Mucosa of descending colon (tissue), 3 donors: ENCODE data around the gene INHBB. TPM values are rescaled to one million over a fixed set of nuclear protein-coding genes. Genes with fewer than 3 reads are reported as not detected.

Experiments used
- ATAC-seq: fragments of 200-7000 bp; cut with Tn5 transposase; one replicate; pipeline ENCODE4 v1.9.1; 2020; ENCODE audit warnings: mild to moderate bottlenecking, moderate library complexity
- DNase-seq, 3 donors: peaks; one replicate each; pipeline ENCODE4 v3.0.0-alpha.2; 2020
- H3K36me3 ChIP-seq: fragments of 200-600 bp; one replicate; pipeline ENCODE4 v1.8.0; 2021; ENCODE audit warnings: low read depth, mild to moderate bottlenecking
- H3K4me1 ChIP-seq: fragments of 200-600 bp; one replicate; pipeline ENCODE4 v1.8.0; 2021; ENCODE audit warnings: low read depth, mild to moderate bottlenecking
- H3K4me3 ChIP-seq: fragments of 200-600 bp; one replicate; pipeline ENCODE4 v1.8.0; 2021; ENCODE audit warnings: mild to moderate bottlenecking
- H3K9me3 ChIP-seq: fragments of 200-600 bp; one replicate; pipeline ENCODE4 v1.8.0; 2021; ENCODE audit warnings: mild to moderate bottlenecking
- CTCF ChIP-seq: fragments of 200-600 bp; IDR thresholded peaks from one replicate; pipeline ENCODE4 v1.8.0; 2022; ENCODE audit warnings: antibody characterized with exemption, mild to moderate bottlenecking
- intact Hi-C, 2 donors: fragments of 100-400 bp; cut with DNase I in 1 of 2; cut with micrococcal nuclease in 1 of 2; formaldehyde crosslinking; loops; one replicate each; pipeline versions ENCODE4 v1.11.0 to v1.11.1; 2022; cut with DNase I, micrococcal nuclease
- total RNA-seq, 3 donors: library from RNA; stranded (reverse); fragmentation: NEBNext Ultra II Directional in 2 of 3; extraction: Animal tissue kit (Norgen Biotek cat#: 25700) in 2 of 3; gene quantifications; one replicate each; pipeline versions ENCODE4 v1.2.1 to v1.2.4, GENCODE V29; 2021 to 2023
- donor health status: DM: no; HTN: no; CAD: no; lungs with moderate emphysema.
- donor health status: DM: no; HTN: no; CAD: no.
- donor health status: DM: no; HTN: yes; CAD: no.

Gene INHBB
- total RNA-seq, 3 donors from 2014 or later = 0.10 to 0.92 (median 0.29) TPM

- Histone ChIP-seq H3K4me3 (no peak overlapping the region), H3K36me3 (no peaks in the 10 kb centered on the region), H3K4me1 (peaks cover 10% of the 10 kb centered on the region), H3K9me3 (no peaks in the 10 kb centered on the region)
- TF ChIP-seq CTCF = no peak
- ATAC-seq (peak; percentile 35), DNase-seq (peak in 2 of 3 donors; percentile 22 to 37)
- intact Hi-C loops = no loop called here
These were observed 32.0 kb upstream of the INHBB start for GRCh38 chr2:120313695-120314615.

DNA sequence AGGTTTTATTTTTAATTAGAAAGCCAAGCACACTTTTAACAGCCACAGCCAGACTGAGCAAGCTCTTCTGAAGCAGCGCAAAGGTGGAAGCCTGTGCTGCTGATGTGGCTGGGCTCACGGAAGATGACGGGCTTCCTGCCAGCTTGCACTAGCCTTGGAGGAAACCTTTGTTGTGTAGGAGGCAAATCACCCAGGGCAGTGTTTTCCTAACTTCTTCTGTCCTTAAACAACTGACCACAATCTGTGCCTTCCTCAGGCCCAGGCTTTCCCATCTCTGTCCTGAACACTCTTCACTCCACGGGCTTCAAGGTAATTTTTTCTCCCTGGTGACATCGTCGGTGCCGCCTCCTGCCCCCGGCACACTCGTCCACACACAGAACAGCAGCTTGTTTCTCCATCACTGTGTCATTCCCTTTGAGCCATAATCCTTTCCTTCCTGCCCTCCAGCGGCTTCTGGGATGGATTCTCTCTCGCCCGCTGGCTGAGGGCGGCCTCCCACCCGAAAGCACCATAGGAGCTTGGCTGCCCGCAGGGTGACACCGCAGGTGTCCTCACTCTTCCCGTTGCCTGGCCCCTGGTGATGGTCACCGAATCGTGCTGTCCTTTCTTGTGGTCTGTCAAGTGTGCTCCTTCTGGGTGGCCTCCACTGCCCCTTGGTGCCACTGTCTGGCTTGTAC is 31.1 kb upstream of the INHBB start:
- Histone ChIP-seq H3K4me1 (peaks cover 10% of the 10 kb centered on the region), H3K4me3 (no peak overlapping the region), H3K36me3 (no peaks in the 10 kb centered on the region), H3K9me3 (no peaks in the 10 kb centered on the region)
- DNase-seq (no peak), ATAC-seq (no peak)
- intact Hi-C loops = no loop called here
- no peak for TF ChIP-seq CTCF

DNA sequence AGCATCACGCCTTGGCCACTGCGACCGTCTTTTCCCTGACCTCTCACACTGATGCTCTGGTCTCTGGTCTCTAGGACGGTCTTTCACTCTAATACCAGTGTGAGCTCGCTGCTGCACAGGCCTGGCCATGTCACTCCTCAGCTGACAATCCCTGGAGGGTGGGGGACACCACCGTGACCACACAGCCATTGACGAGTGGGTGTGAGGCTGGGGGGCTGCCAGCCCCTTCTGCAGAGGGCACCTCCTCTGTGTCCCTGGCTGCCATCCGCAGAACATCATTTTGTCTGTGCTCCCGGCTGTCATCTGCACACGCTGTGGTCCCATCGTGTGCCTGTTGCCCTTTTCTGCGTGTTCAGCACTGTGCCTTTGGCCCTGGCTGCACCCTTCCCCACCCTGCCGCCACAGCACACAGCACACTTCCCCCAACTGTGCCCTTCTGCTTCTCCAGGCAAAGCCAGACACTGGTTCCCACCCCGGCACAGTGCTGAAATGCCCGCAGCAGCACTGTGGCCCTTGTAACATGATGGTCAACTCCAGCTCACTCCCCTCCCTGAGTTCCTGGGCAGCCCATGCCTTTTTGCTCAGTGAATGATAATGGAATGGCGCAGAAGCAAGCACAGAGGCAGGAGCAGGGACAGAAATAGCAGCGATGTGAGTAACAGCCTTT is 30.4 kb upstream of the INHBB start:
- TF ChIP-seq CTCF = no peak
- Histone ChIP-seq H3K4me1 (peaks cover 10% of the 10 kb centered on the region), H3K36me3 (no peaks in the 10 kb centered on the region), H3K9me3 (no peaks in the 10 kb centered on the region), H3K4me3 (no peak overlapping the region)
- intact Hi-C loops = no loop called here
- DNase-seq (no peak), ATAC-seq (no peak)

GRCh38 chr2:120316071-120316470 is 29.9 kb upstream of the INHBB start:
- H3K4me3 ChIP-seq = no peak overlapping the region
- no peak for TF ChIP-seq CTCF
- no peak for ATAC-seq
- no peaks in the 10 kb centered on the region for H3K36me3 ChIP-seq
- intact Hi-C loops = no loop called here
- no peak for DNase-seq
- peaks cover 10% of the 10 kb centered on the region for H3K4me1 ChIP-seq
- H3K9me3 ChIP-seq = no peaks in the 10 kb centered on the region

DNA sequence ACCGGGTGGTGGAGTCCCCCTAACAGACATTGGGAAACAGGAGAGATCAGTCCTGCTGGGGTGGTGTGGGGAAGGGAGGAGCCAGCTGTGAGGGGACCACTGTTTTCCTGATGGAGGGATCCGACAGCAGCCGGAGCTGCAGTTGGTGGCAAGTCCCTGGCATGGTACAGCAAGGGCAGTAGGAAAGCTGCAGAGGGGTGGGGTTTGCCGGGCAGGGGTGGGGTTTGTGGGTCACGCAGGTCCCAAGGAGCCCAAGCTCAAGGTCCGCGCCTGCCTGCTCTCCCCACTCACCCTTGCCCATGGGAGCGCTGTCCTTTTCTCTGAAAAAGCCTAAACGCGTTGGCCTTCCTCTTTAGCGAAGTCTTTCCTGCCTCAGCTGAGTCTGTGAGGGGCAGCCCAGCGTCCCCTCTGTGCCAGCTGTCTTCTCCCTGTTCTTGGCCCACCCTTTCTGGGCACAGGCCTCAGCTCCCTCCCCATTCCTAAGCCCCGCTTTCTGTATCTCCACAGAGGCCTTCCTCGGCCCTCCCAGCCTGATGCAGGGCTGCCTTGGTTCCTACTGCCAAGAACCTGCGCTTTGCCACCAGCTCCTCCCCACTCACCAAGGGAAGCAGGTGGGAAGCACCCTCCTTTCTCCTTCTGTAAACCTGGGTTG is 29.3 kb upstream of the INHBB start:
- H3K4me1 ChIP-seq = peaks cover 10% of the 10 kb centered on the region
- no peak overlapping the region for H3K4me3 ChIP-seq
- no peak for TF ChIP-seq CTCF
- intact Hi-C loops = no loop called here
- H3K36me3 ChIP-seq = no peaks in the 10 kb centered on the region
- DNase-seq (no peak), ATAC-seq (no peak)
- H3K9me3 ChIP-seq = no peaks in the 10 kb centered on the region
